Measurements from ENCODE around the gene CRACR2A.

Gene CRACR2A

GRCh38 chr12:3614806-3615466, 138.0 kb downstream of the CRACR2A start:
- no peak for DNase-seq

DNA sequence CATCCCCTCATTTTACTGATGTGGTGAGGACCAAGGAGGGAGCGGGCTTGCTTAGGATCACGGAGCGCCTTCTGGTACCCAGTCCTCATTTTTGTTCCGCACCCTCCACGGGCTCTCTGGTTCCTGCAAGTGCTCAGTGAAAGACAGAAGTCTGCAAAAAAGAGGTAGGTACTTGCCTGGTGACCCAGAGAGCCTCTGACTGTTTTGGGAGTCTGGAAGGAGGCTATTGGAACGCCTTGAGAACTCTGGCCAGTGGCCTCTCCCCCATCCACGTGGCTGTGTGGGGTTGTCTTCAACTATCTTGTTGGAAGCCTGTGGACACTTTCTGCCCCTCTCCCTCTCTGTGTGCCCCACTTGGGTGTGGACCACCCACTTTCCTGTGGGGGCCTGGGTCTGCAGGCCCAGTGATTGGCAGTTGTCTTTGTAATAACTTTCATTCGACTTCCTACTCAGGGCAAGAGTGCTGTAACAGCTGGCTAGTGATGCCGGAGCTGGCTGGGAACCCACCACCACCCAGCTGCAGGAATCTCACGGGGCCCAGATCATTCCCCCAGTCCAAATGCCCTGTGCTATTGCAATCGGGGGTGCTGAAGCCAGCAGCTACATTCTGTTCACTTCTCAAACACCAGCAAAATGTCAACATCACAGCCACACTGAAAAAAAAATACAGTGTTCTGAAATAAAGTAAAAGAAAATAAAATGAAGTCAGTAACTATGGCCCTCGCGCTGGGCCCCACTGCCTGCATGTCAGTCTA, 139.1 kb downstream of the CRACR2A start:
- DNase-seq = no peak

DNA sequence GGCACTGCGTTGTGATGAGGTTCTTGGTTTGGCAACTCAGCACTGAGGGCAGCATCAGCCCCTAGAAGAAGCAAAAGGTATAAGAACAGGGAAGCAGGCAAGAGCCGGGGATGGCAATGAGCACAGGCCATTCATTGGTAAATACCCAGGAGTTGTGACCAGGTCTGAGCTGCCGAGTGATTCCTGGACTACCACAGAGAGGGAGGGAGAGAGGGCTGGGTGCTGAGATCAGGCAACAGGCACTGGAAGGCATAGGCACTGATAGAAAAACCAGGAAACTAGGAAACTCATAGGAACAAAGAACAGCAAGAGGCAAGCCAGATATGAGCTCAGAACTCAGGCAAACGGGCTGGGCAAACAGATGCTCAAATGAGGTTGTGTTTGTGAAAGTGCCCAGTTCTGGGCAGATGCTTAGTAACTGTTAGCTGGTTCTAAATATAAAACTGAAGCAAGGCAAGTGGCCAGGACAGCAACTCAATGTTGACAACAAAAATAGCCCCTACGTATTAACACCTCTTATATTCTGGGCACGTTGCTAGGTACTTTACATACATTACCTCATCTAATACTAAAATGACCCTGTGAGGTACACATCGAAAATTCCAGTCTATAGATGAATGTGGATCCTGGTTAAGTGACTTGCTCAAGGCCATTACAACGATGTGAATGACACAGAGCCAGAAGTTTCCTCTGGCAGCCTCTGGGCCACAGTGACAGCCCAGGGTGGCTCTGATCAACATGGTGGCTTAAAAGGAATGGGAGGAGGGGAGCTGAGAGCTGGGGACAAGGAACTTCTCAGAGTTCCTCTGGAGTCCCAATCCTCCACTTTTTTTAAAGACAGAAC, 140.8 kb downstream of the CRACR2A start:
- no peak for DNase-seq

GRCh38 chr12:3607821-3608220, 145.1 kb downstream of the CRACR2A start:
- no peak for DNase-seq

DNA sequence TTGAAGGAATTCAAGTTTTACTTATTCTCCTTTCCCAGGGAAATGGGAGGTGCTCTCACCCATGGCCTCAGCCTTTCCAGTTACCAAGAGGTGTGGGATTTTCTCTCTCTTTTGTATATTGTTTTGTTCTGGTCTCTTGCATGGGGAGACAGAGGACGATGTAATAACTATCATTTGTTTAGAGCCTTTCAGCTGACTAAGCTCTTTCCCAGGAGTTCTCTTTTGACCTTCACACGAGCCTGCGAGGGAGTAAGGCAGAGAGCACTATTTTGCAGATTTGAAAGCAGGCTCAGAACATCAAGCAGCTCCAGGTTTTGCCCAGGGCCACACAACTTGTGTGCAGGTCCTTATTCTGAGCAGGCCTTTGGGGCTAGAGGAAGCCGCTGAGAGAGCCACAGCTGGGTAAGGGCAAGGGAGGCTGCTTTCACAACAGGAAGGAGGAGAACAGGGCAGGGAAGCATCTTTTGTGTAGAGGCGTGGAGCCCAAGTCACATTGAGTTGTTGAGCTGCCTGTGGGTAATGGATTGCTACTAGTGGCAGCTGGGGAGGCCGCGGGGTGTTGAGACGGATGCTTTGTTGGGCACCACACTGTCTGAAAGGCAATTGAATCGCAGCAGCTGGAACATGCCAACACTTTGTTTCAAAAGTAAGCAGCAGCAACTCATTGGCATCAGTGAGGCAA, 145.7 kb downstream of the CRACR2A start:
- no peak for DNase-seq

DNA sequence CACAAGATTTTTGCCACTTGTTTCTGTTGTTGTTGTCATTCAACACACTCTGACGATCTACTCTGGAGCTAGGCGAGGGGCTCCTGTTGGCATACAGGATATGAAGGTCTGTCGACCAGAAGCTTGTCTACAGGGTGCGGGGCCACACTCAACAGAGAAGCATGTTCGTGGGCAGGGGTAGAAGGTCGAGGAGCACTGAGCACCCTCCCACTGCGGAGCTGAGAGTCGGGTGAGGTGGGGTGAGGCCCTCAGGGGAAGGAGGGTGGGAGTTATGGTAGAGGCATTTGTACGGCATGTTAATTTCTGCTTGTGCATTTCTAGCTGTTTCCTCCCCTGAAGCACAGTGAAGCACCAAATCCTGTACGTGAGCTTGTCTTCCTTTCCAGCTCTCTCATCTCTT, 146.8 kb downstream of the CRACR2A start:
- DNase-seq = no peak

DNA sequence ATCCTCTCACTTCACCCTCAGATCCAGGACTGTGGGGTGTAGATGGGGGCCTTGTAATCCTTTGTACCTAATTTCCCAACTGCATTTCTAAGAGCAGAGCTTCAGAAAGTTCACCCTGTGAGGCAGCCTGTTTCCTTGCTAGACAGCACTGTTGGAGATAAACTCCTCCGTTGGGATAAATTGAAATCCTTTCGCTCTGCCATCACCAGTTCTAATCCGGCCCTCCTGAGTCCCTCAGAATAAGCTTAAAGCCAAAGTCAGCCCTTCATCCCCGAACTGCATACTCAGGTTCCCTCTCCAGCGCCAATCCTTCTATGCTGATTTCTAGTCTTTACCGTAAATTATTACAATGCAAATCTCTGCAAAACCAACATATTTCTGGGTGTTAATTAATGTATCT, 147.2 kb downstream of the CRACR2A start:
- DNase-seq = no peak

DNA sequence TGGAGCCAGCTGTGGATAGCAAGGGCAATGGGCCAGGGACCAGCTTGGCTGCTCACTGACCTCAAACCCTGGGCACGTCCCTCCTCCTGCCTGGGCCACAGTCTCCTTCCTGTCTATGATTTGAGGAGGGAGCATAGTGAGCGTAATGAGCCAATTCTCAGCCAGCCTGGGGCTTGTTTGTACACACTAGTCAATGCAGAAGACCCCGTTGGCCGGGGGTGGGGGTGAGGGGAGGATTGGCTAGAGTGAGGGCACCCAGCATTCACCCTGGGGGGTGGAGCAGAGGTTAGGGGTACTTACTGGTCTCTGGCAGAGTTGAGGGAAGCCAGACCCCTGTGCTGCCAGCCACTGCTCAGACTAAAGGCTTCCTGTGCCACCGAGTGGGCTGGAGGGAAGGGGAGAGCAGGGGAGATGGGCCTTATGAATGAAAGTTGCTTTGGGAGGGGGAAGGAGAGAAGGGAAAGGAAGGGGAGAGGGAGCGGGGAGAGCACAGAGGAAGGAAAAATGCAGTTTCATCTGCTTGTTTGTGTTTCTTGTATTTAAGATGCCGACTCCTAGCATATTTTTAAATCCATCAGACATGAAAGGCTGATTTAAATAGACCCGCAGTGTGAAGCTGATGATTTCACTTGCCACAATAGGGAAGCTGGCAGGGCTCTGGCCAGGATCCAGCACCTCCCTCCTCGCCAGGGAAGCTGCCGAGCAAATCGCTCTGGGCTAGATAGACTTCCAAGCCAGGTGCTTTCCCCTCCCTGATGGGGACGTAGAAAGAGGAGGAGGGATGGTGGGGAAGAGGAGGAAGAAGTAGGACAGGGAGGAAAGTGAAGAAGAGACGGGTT, 147.9 kb downstream of the CRACR2A start:
- no peak for DNase-seq

GRCh38 chr12:3604286-3604685, 148.6 kb downstream of the CRACR2A start:
- DNase-seq = no peak

GRCh38 chr12:3603576-3603975, 149.3 kb downstream of the CRACR2A start:
- no peak for DNase-seq

DNA sequence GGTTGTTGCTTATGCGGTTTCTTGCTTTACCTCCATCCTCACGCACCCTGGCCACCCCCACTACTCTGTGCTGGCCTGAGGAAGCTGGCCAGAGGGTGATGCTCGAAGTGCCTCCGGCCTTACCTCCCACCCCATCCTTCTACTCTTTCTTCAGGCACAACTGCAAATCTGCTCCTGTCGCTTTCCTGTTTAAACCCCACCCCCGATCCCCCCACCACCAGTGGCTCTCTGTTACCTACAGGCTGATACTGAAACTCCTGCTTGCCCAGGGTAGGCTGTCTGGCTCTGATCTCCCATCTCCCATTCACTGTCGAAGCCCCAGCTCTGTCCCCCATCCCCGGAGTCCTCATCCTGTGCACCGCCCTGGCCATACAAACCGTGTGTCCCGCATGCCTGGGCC, 150.4 kb downstream of the CRACR2A start:
- DNase-seq = no peak

- no peak for DNase-seq
Measured at GRCh38 chr12:3601461-3602150, 151.3 kb downstream of the CRACR2A start.

- DNase-seq = no peak
Measured at GRCh38 chr12:3600951-3601350, 152.0 kb downstream of the CRACR2A start.

- DNase-seq = no peak
Measured at GRCh38 chr12:3600039-3600720, 152.7 kb downstream of the CRACR2A start.

DNA sequence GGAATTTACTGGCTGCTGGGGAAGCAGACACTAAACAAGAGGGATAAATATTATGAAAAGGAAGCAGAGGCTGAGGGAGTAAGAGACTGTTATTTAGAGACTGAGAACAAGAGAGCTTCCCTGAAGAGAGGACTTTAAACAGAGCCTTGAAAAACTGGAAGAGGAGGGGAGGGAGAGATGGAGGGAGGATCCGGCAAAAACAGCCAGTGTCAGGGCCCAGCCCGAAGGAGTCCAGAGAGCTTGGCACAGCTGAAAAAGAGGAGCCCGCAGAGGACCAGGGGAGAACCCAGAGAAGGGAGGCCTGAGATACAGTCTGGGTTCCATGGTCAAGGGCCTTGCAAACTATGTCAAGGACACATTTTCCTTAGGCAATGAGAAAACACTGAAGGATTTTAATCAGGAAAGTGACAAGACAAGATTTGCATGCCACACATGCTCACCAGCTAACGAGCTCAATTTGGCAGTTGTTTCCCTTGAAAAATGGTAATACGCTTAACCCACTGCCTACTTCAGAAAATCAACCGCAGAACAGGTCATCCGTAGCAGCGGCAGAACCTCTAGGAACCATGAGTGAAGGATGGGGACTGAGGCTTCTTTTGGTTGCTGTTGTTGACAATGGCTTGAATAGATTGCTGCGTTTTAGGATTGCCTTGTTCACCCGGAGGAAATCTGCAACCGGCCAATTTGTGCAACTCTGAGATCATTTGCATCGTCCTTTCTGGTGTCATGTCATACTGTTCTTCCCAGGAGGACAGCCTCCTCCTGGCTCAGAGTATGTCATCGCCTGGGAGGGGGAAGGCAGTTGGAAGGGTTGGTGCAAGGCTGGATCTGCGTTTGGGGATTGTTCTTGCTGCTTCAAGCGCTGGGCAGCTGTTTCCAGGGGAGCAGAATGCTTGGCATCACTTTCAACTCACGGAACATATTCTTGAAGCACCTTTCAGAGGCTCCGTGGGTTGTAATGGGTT, 153.7 kb downstream of the CRACR2A start:
- DNase-seq = no peak

GRCh38 chr12:3597526-3598210, 155.2 kb downstream of the CRACR2A start:
- no peak for DNase-seq

DNA sequence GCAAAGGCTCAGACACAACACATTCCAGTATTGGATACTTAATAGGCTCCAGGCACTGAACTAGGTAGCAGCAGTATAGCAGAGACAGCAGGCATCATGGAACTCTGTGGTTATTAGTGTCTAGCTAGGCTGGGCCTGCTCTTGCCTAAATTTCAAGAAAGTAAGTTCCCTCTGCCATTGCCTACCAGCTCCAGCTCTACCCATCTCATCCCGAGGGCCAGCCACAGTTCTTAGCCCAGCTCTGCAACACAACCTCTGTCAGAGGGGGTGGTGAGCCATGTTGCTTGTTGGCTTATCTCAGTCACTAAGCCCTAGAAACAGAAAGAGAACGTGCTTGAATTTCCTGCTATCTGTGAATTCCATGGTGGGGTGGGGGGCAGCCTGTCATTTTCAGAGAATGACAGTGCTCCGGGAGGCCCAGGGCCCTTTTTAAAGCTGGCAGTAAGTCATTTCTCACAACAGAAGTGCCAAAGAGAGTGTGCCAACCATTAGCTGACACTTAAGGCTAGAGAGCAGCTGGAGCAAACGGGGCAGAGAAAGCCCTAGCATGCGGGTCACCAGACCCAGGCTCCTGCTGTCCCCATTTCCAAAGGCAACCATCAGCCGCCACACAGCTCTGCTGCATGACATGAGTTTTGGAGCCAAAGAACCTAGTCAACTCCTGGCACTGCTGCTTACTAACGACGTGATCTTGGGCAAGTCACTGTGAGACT, 156.1 kb downstream of the CRACR2A start:
- DNase-seq = no peak

DNA sequence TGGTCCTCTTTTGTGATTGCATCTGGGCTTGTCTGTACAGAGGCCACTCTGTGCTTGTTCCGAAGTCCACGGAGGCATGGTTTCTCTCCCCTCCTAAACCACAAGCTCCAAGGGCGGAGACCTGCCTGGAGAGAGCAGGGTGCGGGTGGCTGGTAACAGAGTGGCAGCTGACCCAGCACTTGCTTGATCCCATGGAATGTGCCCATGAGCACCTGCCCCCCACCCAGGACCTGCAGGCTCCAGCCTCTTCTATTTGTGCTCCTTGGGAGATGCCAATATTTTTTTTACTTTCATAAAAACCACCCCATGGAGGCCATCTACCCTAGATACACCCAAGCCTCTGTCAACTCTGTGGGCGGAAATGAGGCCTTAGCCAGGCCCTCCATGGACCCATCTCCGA, 157.2 kb downstream of the CRACR2A start:
- DNase-seq = no peak

Measured in T-helper 2 cell (primary cell).